ENCODE data around the gene GDF7. TPM values are rescaled to one million over a fixed set of nuclear protein-coding genes. Genes with fewer than 3 reads are reported as not detected.
"Not testable (repeated sequence)": the region's sequence is repeated elsewhere in the genome, so short reads cannot be mapped to it uniquely, and the experiment has no call there.

The GDF7 gene
- total and polyA plus RNA-seq, 8 donors = 0.15 to 0.42 (median 0.30) TPM

GRCh38 chr2:20706786-20707185 lies 39.8 kb downstream of the GDF7 start:
- no peak overlapping the region for H3K27ac ChIP-seq
- H3K36me3 ChIP-seq = no peaks in the 10 kb centered on the region
- no peak for ATAC-seq
- H3K9me3 ChIP-seq = peaks cover 0 to 3% of the 10 kb centered on the region in 2 donors
- TF ChIP-seq, protein P1, sequence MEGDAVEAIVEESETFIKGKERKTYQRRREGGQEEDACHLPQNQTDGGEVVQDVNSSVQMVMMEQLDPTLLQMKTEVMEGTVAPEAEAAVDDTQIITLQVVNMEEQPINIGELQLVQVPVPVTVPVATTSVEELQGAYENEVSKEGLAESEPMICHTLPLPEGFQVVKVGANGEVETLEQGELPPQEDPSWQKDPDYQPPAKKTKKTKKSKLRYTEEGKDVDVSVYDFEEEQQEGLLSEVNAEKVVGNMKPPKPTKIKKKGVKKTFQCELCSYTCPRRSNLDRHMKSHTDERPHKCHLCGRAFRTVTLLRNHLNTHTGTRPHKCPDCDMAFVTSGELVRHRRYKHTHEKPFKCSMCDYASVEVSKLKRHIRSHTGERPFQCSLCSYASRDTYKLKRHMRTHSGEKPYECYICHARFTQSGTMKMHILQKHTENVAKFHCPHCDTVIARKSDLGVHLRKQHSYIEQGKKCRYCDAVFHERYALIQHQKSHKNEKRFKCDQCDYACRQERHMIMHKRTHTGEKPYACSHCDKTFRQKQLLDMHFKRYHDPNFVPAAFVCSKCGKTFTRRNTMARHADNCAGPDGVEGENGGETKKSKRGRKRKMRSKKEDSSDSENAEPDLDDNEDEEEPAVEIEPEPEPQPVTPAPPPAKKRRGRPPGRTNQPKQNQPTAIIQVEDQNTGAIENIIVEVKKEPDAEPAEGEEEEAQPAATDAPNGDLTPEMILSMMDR (IDR thresholded peaks at IDR 0.05) = no peak
- intact Hi-C loops (cut with DNase I) = no loop called here
- H3K4me1 ChIP-seq = no peaks in the 10 kb centered on the region
- no peak overlapping the region for H3K4me3 ChIP-seq
- no peak for DNase-seq
- H3K27me3 ChIP-seq = no peaks in the 10 kb centered on the region

DNA sequence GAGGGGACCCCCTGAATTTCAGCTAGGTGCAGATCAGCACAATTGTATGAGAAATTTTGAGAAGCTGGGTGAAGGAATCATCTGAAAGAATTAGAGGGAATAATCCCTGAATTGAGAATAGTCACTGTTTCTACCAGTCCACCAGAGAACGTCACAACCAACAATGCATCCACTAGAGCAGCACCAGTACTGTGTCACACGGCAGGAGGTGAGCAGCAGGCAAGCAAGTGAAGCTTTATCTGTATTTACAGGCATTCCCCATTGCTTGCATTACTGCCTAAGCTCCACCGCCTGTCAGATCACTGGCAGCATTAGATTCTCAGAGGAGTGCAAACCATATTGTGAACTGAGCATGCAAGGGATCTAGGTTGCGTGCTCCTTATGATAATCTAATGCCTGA lies 40.7 kb downstream of the GDF7 start:
- no peak overlapping the region for H3K4me3 ChIP-seq
- TF ChIP-seq, protein P1 (IDR thresholded peaks at IDR 0.05) = no peak
- peaks cover 0 to 3% of the 10 kb centered on the region in 2 donors for H3K9me3 ChIP-seq
- H3K36me3 ChIP-seq = no peaks in the 10 kb centered on the region
- H3K4me1 ChIP-seq = no peaks in the 10 kb centered on the region
- intact Hi-C loops (cut with DNase I) = no loop called here
- H3K27me3 ChIP-seq = no peaks in the 10 kb centered on the region
- no peak overlapping the region for H3K27ac ChIP-seq
- DNase-seq (no peak), ATAC-seq (no peak)

DNA sequence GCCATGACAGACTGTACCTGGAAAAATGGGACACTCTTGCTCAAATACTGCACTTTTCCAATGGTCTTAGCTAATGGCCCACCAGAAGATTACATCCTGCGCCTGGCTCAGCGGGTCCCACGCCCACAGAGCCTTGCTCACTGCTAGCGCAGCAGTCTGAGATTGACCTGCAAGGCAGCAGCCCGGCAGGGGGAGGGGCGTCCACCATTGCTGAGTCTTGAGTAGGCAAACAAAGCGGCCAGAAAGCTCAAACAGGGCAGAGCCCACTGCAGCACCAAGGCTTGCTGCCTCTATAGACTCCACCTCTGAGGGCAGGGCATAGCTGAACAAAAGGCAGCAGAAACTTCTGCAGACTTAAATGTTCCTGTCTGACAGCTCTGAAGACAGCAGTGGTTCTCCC lies 44.7 kb downstream of the GDF7 start:
- H3K36me3 ChIP-seq; ATAC-seq; H3K9me3 ChIP-seq; H3K4me3 ChIP-seq; H3K27ac ChIP-seq; H3K4me1 ChIP-seq; DNase-seq; H3K27me3 ChIP-seq; intact Hi-C loops (cut with DNase I): not testable (repeated sequence)

GRCh38 chr2:20713585-20713984 lies 46.6 kb downstream of the GDF7 start:
- H3K4me1 ChIP-seq; H3K27ac ChIP-seq; H3K27me3 ChIP-seq; H3K4me3 ChIP-seq; H3K36me3 ChIP-seq; DNase-seq; intact Hi-C loops (cut with DNase I); ATAC-seq: not testable (repeated sequence)
- peaks cover 0 to 13% of the 10 kb centered on the region in 2 donors for H3K9me3 ChIP-seq

- H3K4me1 ChIP-seq; intact Hi-C loops (cut with DNase I); ATAC-seq; DNase-seq; H3K27me3 ChIP-seq; H3K36me3 ChIP-seq; H3K4me3 ChIP-seq; H3K27ac ChIP-seq: not testable (repeated sequence)
- peaks cover 0 to 14% of the 10 kb centered on the region in 2 donors for H3K9me3 ChIP-seq
These were observed 47.5 kb downstream of the GDF7 start for GRCh38 chr2:20714412-20714811.

DNA sequence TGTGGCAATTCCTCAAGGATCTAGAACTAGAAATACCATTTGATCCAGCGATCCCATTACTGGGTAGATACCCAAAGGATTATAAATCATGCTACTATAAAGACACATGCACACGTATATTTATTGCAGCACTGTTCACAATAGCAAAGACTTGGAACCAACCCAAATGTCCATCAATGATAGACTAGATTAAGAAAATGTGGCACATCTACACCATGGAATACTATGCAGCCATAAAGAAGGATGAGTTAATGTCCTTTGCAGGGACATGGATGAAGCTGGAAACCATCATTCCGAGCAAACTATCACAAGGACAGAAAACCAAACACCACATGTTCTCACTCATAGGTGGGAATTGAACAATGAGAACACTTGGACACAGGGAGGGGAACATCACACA lies 49.2 kb downstream of the GDF7 start:
- H3K4me3 ChIP-seq; H3K36me3 ChIP-seq; H3K27ac ChIP-seq; ATAC-seq; DNase-seq; H3K27me3 ChIP-seq; intact Hi-C loops (cut with DNase I); H3K4me1 ChIP-seq: not testable (repeated sequence)
- peaks cover 0 to 14% of the 10 kb centered on the region in 2 donors for H3K9me3 ChIP-seq

DNA sequence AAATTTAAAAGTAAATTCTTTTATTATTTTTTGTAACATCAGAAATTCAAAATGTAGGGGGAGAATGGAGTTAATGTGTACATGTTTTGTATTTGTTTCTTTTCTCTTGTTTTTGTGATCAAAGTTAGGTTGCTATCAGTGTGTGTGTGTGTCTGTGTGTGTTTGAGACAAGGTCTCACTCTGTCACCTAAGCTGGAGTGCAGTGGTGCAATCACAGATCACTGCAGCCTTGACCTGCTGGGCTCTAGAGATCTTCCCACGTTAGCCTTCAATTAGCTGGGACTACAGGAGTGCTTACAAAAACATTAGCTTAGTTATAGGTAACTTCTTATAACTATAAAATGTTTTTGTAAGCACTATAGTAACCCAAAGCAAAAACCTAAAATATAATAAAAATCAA lies 50.7 kb downstream of the GDF7 start:
- no peaks in the 10 kb centered on the region for H3K4me1 ChIP-seq
- H3K4me3 ChIP-seq = no peak overlapping the region
- TF ChIP-seq, protein P1 (IDR thresholded peaks at IDR 0.05) = no peak
- DNase-seq (no peak), ATAC-seq (no peak)
- intact Hi-C loops (cut with DNase I) = no loop called here
- H3K27ac ChIP-seq = no peak overlapping the region
- H3K9me3 ChIP-seq = peaks cover 0 to 14% of the 10 kb centered on the region in 2 donors
- H3K36me3 ChIP-seq = peaks cover 0 to 9% of the 10 kb centered on the region in 2 donors
- no peaks in the 10 kb centered on the region for H3K27me3 ChIP-seq

Data from left lung (tissue), 10 donors.